ENCODE measurements around the gene SLC25A26.
A peak's percentile ranks its signal among the peaks of the same experiment; 100 is the strongest.
"Not testable (repeated sequence)": the region's sequence is repeated elsewhere in the genome, so short reads cannot be mapped to it uniquely, and the experiment has no call there.

The SLC25A26 gene

GRCh38 chr3:66220602-66221377 lies at the start of gene SLC25A26:
Gene SLC25A26, plus strand, starts transcription at chr3:66221001. Its CDS starts 94 bp downstream, at chr3:66221095.
- peak; percentile 92 for DNase-seq

- DNase-seq: no peak
Measured at GRCh38 chr3:66172394-66172793, 48.4 kb upstream of the SLC25A26 start.

- DNase-seq: no peak
Measured at GRCh38 chr3:66177026-66177425, 43.8 kb upstream of the SLC25A26 start.

- DNase-seq: no peak
Measured at GRCh38 chr3:66178206-66178605, 42.6 kb upstream of the SLC25A26 start.

- DNase-seq: no peak
Measured at GRCh38 chr3:66179793-66180192, 41.0 kb upstream of the SLC25A26 start.

GRCh38 chr3:66181764-66182163 lies 39.0 kb upstream of the SLC25A26 start:
- DNase-seq: no peak

GRCh38 chr3:66182246-66182645 lies 38.6 kb upstream of the SLC25A26 start:
- no peak for DNase-seq

GRCh38 chr3:66186545-66186944 lies 34.3 kb upstream of the SLC25A26 start:
- no peak for DNase-seq

GRCh38 chr3:66195347-66195783 lies 25.4 kb upstream of the SLC25A26 start:
- peak; percentile 79 for DNase-seq

- DNase-seq: peak; percentile 17
Measured at GRCh38 chr3:66196633-66197032, 24.2 kb upstream of the SLC25A26 start.

- DNase-seq: no peak
Measured at GRCh38 chr3:66198437-66199088, 22.2 kb upstream of the SLC25A26 start.

- no peak for DNase-seq
Measured at GRCh38 chr3:66199089-66199473, 21.7 kb upstream of the SLC25A26 start.

GRCh38 chr3:66200147-66200546 lies 20.7 kb upstream of the SLC25A26 start:
- DNase-seq: no peak

- no peak for DNase-seq
Measured at GRCh38 chr3:66200786-66201185, 20.0 kb upstream of the SLC25A26 start.

GRCh38 chr3:66203275-66203674 lies 17.5 kb upstream of the SLC25A26 start:
- DNase-seq: no peak

GRCh38 chr3:66206806-66207205 lies 14.0 kb upstream of the SLC25A26 start:
- DNase-seq: no peak

- DNase-seq: no peak
Measured at GRCh38 chr3:66208189-66208588, 12.6 kb upstream of the SLC25A26 start.

GRCh38 chr3:66210687-66211295 lies 10.0 kb upstream of the SLC25A26 start:
- no peak for DNase-seq

- DNase-seq: no peak
Measured at GRCh38 chr3:66211779-66212178, 9.0 kb upstream of the SLC25A26 start.

GRCh38 chr3:66215106-66215505 lies 5.7 kb upstream of the SLC25A26 start:
- DNase-seq: no peak

- DNase-seq: no peak
Measured at GRCh38 chr3:66220066-66220465, 735 bp upstream of the SLC25A26 start.

GRCh38 chr3:66224220-66224619 lies 3.4 kb downstream of the SLC25A26 start:
- DNase-seq: no peak

GRCh38 chr3:66226093-66226492 lies 5.3 kb downstream of the SLC25A26 start:
- DNase-seq: not testable (repeated sequence)

GRCh38 chr3:66227051-66227450 lies 6.2 kb downstream of the SLC25A26 start:
- no peak for DNase-seq

All from HCEC 1CT (cell line).